ENCODE results near the gene CLEC2L. TPM values are rescaled to one million over a fixed set of nuclear protein-coding genes. Genes with fewer than 3 reads are reported as not detected.

The CLEC2L gene
- total RNA-seq, 1 donor: not detected

GRCh38 chr7:139588632-139589031 lies 65.1 kb downstream of the CLEC2L start:
- no peak overlapping the region for H3K4me3 ChIP-seq (ENCODE audit: low read depth, low read length)
- DNase-seq (ENCODE audit: low read depth): peak; percentile 51
- no peak for TF ChIP-seq CTCF (IDR thresholded peaks at IDR 0.05; ENCODE audit: insufficient read depth, low read length)

DNA sequence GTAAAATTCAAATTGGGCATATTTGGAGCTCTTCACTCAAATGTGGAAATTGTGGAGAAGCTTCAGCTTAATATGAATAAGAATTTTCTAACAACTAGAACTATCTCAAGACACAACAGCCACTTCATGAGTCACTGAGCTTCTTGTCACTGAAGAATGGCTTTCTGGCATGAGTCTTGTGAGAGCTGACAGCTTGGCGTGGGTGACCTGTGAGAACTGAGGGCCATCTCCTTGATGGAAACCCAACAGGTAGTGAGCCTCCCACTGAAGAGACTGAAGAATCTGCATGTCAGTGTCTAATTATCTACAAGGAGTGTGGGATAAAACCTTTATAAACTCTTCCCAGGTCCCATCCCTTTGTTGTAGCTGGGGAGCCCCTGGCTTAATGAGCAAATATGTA lies 66.0 kb downstream of the CLEC2L start:
- no peak for TF ChIP-seq CTCF (IDR thresholded peaks at IDR 0.05; ENCODE audit: insufficient read depth, low read length)
- no peak for DNase-seq (ENCODE audit: low read depth)
- H3K4me3 ChIP-seq (ENCODE audit: low read depth, low read length): no peak overlapping the region

DNA sequence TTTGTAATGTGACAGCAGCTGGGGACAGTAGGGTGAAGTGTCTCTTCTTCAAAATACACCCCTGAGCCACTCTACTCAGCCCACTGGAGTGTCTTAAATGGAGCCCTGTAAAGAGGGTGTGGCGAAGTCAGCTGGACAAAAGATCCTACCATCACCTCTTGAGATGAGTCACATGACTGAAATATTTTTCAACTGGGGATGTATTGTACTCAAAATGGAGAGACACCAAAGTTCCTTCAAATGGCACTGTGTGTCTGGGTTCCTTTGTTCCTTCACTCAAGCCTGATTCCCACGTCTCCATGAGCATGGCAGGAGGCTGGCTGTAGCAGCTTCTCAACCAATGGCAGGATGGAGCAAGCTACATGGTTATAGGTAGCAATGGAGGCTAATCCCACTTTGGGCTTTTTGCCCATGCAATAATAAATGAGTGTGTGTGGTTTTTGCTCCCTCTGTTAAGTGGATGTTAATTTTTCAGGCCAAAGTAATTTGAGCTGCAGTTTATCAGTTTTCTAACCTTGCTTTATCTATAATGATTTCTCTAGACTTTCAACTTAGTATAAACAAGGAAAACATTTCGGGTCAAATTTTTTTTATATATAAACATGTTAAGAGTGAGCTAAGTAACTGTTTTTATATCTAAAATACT lies 68.2 kb downstream of the CLEC2L start:
- DNase-seq (ENCODE audit: low read depth): no peak
- no peak for TF ChIP-seq CTCF (IDR thresholded peaks at IDR 0.05; ENCODE audit: insufficient read depth, low read length)
- H3K4me3 ChIP-seq (ENCODE audit: low read depth, low read length): no peak overlapping the region

DNA sequence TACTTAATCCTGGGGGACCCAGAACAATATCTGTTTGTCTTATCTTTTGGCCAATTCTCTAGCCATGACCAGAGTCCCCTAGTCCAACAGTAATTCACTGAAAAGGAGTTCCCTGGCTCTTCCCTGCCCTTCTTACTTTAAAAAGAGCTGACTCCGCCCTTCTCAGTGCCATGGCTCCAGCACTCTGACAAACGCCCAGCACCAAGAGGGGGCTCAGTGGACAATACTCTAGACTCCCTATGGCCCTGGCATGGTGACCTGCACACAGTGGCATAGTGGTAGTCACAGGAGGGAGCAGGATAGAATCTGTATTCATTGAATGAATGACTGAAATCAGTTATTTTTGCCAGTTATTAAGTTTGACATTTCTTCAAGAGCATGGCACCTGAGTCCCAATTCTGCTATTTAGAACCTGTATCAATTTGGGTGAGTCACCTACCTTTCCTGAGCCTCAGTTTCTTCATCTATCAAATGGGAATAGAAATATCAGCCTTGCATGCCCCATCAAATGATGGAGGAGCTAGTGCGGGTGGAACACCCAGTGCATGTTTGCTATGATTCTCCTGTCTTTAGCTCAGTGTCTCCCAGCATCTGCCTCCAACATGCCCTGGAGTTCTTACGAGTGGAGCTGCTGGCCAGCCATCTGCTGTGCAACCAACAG lies 69.4 kb downstream of the CLEC2L start:
- DNase-seq (ENCODE audit: low read depth): no peak
- H3K4me3 ChIP-seq (ENCODE audit: low read depth, low read length): no peak overlapping the region
- TF ChIP-seq CTCF (IDR thresholded peaks at IDR 0.05; ENCODE audit: insufficient read depth, low read length): no peak

DNA sequence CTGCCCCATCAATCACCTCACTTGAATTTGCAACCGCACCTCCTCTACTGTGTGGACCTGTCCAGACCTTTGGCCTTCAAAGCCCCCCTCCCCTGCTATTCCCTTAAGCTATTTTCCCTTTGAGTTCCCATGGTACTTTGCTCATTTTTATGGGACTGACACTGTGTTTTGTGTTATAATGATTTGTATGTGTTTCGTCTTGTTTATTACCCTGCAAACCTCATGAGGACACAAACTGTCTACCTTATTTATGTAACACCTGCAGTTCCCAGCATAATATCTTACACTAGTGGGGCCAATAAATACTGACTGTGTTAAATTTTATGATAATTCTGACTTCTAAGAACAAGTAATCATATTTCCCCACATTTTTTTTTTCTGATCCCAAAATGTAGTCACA lies 70.6 kb downstream of the CLEC2L start:
- no peak for DNase-seq (ENCODE audit: low read depth)
- no peak overlapping the region for H3K4me3 ChIP-seq (ENCODE audit: low read depth, low read length)
- TF ChIP-seq CTCF (IDR thresholded peaks at IDR 0.05; ENCODE audit: insufficient read depth, low read length): no peak

Other genes with a start within 250 kb of the CLEC2L start
- 8.4 and 9.6 TPM in 2 replicates for gene FMC1, start 182.3 kb upstream of the CLEC2L start, total RNA-seq (ENCODE audit: low replicate concordance)
- gene LUC7L2, start 163.8 kb upstream of the CLEC2L start, total RNA-seq (ENCODE audit: low replicate concordance): 58.5 and 93.7 TPM in 2 replicates
- gene KLRG2, start 40.0 kb upstream of the CLEC2L start, total RNA-seq (ENCODE audit: low replicate concordance): not detected in 2 replicates